ENCODE data around the gene SP2.

DNA sequence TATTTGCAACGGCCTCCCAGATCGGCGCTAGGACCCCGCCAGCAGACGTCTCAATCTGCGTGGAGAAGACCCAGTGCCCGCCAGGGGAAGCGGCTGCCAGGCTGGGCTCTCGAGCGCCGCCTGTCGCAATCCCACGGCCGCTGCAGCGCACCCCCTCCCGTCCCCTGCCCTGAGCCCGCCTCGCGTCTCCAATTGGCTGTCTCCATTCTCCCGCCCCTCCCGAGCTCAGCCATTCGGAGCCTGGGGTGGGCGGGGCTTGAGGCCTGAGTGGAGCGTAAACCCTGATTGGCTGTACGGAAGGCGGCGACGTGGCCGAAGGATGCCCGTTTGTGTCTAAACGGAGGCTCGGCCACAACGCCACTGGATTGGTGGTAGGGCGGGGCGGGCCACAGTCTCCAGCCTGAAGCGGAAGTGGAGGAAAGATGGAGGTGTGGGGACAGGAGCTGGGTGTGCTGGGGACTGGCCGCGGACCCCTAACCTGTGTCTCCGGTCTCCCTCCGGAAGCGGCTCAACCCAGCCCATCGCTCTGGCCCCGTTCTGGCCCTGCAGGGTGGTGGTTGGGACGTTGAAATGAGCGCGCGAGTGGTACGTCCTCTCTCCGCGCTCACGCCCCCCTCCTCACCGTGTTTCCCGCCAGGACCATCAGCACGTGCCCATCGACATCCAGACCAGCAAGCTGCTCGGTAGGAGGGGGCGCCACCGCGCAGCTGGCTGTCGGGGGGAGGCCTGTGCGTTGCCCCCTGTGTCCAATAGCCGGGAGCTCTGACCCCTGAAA, 74.9 kb downstream of the SP2 start, which contains the start of gene CDK5RAP3:
- TF ChIP-seq PAX5 (IDR thresholded peaks at IDR 0.05; ENCODE audit: insufficient read depth, low read length, severe bottlenecking) (no peak), POLR2A (IDR thresholded peaks at IDR 0.05; ENCODE audit: low read depth, low read length) (peak; percentile 89)

Data from GM12891 (cell line).